ENCODE results near the gene SLC6A15.

GRCh38 chr12:84857525-84858208 is 54.9 kb downstream of the SLC6A15 start:
- TF ChIP-seq CTCF (IDR thresholded peaks at IDR 0.05 in 8 of 11, conservative IDR thresholded peaks at IDR 0.05 in 3 of 11) (no peak), POLR2AphosphoS5 (IDR thresholded peaks at IDR 0.05) (no peak)
